ENCODE results near the gene KLF13.

KLF13 gene

DNA sequence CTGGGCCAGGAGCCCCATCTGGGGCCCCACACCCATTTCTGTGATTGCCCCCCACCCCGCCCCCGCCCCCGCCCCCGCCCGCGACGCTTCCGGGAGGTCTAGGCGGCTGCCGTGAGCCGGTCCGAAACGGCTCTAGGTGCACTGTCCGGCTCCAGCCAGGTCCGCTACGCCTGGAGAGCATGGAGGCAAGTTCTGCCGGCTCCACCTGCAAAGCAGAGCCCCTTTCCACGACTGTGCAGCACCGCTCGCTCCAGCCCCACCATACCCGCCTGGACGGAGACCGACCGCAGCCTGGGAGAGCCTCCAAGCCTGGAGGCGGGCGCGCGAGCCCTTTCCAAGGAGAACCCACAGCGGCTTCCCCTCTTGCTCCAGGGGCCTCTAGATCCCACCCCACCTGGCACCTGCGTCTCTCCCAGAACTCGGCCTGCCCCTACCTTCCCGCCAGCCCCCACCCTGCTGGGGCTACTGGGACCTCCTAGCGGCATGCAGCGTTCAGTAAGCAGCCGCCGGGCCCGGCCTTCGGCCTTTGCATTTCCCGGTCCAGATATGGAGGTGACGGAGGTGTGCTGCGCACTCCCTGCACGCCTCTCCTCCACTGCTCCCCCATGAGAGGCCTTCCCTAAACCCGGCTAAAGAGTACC, 66.2 kb downstream of the KLF13 start:
- Mint-ChIP-seq H3K4me1 (peaks cover 55% of the 10 kb centered on the region), H3K36me3 (ENCODE audit: insufficient read depth) (peaks cover 9% of the 10 kb centered on the region), H3K27ac (ENCODE audit: low read depth) (peak overlapping the region; percentile 95), H3K4me3 (peak overlapping the region; percentile 95), H3K27me3 (no peaks in the 10 kb centered on the region), H3K9me3 (no peaks in the 10 kb centered on the region)
- peak; percentile 11 to 12 for DNase-seq (ENCODE audit: low spot score in 2 of 2)
- ATAC-seq (replicated peaks; ENCODE audit: extremely low read depth, poor library complexity, severe bottlenecking) = peak; percentile 13

GRCh38 chr15:31393444-31394091, 66.9 kb downstream of the KLF13 start:
- Mint-ChIP-seq H3K36me3 (ENCODE audit: insufficient read depth) (peaks cover 9% of the 10 kb centered on the region), H3K4me1 (peaks cover 57% of the 10 kb centered on the region)
- ATAC-seq (replicated peaks; ENCODE audit: extremely low read depth, poor library complexity, severe bottlenecking) = no peak

GRCh38 chr15:31396881-31397560, 70.4 kb downstream of the KLF13 start:
- DNase-seq (ENCODE audit: low spot score in 2 of 2) (peak in 1 of 2 donors; percentile 9), ATAC-seq (replicated peaks; ENCODE audit: extremely low read depth, poor library complexity, severe bottlenecking) (no peak)
- Mint-ChIP-seq H3K36me3 (ENCODE audit: insufficient read depth) (peaks cover 5% of the 10 kb centered on the region), H3K27ac (ENCODE audit: low read depth) (no peak overlapping the region), H3K4me1 (peaks cover 34% of the 10 kb centered on the region), H3K27me3 (no peaks in the 10 kb centered on the region), H3K4me3 (no peak overlapping the region), H3K9me3 (no peaks in the 10 kb centered on the region)

More at GRCh38 chr15:31393444-31394091, 66.9 kb downstream of the KLF13 start:
- H3K4me3 Mint-ChIP-seq = peak overlapping the region; percentile 95
- DNase-seq (ENCODE audit: low spot score in 2 of 2) = peak; percentile 9 to 13
- peak overlapping the region; percentile 95 for H3K27ac Mint-ChIP-seq (ENCODE audit: low read depth)
- H3K9me3 Mint-ChIP-seq = no peaks in the 10 kb centered on the region
- H3K27me3 Mint-ChIP-seq = no peaks in the 10 kb centered on the region

DNA sequence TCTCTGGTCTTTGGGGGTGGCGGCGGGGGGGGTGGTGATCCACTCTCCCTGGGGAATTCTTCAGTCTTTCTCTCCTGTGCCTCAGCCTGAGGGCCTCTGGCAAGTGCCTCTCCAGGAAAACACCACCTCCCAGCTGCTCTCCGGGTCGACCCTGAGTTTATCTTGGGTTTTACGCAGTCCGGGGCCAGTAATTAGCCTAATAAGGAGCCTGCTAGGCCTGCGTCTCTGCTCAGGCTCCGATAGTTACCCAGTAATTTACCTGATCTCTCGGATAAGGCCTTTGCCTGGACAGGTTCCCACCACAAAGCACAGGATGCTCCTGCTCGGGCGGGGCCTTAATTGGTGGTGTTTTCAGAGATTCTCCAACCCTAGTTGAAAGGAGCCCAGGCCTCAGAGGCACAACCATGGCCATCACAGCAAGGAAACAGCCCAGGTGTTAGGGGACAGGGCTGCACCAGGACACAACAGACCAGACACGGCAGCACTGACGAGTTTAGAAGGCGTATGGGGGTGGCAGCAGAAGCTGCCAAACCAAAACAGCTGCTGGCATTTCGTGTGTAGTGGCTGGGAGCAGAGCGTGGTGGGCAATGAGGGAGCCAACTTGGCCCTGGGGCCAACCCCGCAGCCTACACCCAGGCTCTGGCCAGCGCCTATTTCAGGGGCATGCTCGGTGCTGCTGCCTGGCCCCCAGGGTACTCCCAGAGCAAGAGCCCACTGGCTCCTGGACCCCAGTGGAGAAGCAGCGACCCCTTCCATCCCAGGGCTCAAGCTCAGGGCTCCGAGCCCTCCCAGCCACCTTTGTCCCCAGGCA, 71.4 kb downstream of the KLF13 start:
- Mint-ChIP-seq H3K36me3 (ENCODE audit: insufficient read depth) (peaks cover 1% of the 10 kb centered on the region), H3K4me1 (peaks cover 33% of the 10 kb centered on the region)

GRCh38 chr15:31398677-31399301, 72.2 kb downstream of the KLF13 start:
- DNase-seq (ENCODE audit: low spot score in 2 of 2) = peak in 1 of 2 donors; percentile 5
- Mint-ChIP-seq H3K9me3 (no peaks in the 10 kb centered on the region), H3K4me3 (no peak overlapping the region), H3K27ac (ENCODE audit: low read depth) (peak overlapping the region; percentile 69), H3K27me3 (no peaks in the 10 kb centered on the region), H3K4me1 (peaks cover 26% of the 10 kb centered on the region), H3K36me3 (ENCODE audit: insufficient read depth) (peaks cover 2% of the 10 kb centered on the region)
- ATAC-seq (replicated peaks; ENCODE audit: extremely low read depth, poor library complexity, severe bottlenecking) = no peak

More for the DNA sequence above, 71.4 kb downstream of the KLF13 start:
- Mint-ChIP-seq H3K27ac (ENCODE audit: low read depth) (no peak overlapping the region), H3K27me3 (no peaks in the 10 kb centered on the region), H3K9me3 (no peaks in the 10 kb centered on the region), H3K4me3 (no peak overlapping the region)
- ATAC-seq (replicated peaks; ENCODE audit: extremely low read depth, poor library complexity, severe bottlenecking) = no peak
- DNase-seq (ENCODE audit: low spot score in 2 of 2) = peak in 1 of 2 donors; percentile 5

DNA sequence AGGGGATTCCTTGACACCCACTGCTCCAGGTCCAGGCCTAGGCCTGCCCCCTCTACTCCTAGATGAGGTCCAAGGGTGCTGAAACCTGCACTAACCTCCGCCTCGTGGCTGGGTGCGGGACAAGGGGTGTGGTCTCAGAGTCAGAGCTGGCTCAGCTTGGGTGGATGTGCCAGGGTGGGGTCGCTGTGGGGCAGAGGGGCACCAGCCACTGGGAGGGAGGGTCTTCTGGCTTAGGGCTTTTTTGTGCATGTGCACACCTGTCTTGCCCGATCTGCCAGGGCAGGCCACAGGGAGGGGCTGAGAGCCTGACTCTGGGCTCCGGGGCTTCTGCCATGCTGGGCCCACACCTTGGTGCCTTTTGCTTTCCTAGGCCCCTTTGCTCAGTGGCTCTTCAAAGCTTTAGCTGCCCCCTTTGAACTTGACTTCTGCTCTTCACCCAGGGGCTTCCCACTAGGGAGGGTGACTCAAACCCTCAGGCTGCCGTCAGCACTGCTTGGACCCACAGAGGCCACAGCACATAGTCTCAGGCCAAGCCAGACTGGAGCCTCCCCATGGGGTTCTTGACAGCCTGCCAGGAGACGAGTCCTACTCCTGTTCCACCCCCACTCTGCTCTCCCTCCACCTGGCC, 73.0 kb downstream of the KLF13 start:
- peaks cover 24% of the 10 kb centered on the region for H3K4me1 Mint-ChIP-seq

GRCh38 chr15:31400222-31400927, 73.7 kb downstream of the KLF13 start:
- Mint-ChIP-seq H3K27me3 (no peaks in the 10 kb centered on the region), H3K9me3 (no peaks in the 10 kb centered on the region), H3K4me1 (peaks cover 28% of the 10 kb centered on the region), H3K36me3 (ENCODE audit: insufficient read depth) (peaks cover 5% of the 10 kb centered on the region), H3K4me3 (no peak overlapping the region), H3K27ac (ENCODE audit: low read depth) (peak overlapping the region; percentile 19)
- ATAC-seq (replicated peaks; ENCODE audit: extremely low read depth, poor library complexity, severe bottlenecking) (no peak), DNase-seq (ENCODE audit: low spot score in 2 of 2) (no peak)

More for the DNA sequence above, 73.0 kb downstream of the KLF13 start:
- no peak overlapping the region for H3K4me3 Mint-ChIP-seq
- no peaks in the 10 kb centered on the region for H3K9me3 Mint-ChIP-seq
- H3K27ac Mint-ChIP-seq (ENCODE audit: low read depth) = peak overlapping the region; percentile 69
- ATAC-seq (replicated peaks; ENCODE audit: extremely low read depth, poor library complexity, severe bottlenecking) = no peak
- peak in 1 of 2 donors; percentile 8 for DNase-seq (ENCODE audit: low spot score in 2 of 2)
- peaks cover 2% of the 10 kb centered on the region for H3K36me3 Mint-ChIP-seq (ENCODE audit: insufficient read depth)
- H3K27me3 Mint-ChIP-seq = no peaks in the 10 kb centered on the region

GRCh38 chr15:31401282-31401681, 74.6 kb downstream of the KLF13 start:
- Mint-ChIP-seq H3K9me3 (no peaks in the 10 kb centered on the region), H3K27me3 (no peaks in the 10 kb centered on the region), H3K4me3 (no peak overlapping the region), H3K27ac (ENCODE audit: low read depth) (no peak overlapping the region), H3K36me3 (ENCODE audit: insufficient read depth) (peaks cover 5% of the 10 kb centered on the region), H3K4me1 (peaks cover 20% of the 10 kb centered on the region)
- no peak for DNase-seq (ENCODE audit: low spot score in 2 of 2)
- ATAC-seq (replicated peaks; ENCODE audit: extremely low read depth, poor library complexity, severe bottlenecking) = no peak

DNA sequence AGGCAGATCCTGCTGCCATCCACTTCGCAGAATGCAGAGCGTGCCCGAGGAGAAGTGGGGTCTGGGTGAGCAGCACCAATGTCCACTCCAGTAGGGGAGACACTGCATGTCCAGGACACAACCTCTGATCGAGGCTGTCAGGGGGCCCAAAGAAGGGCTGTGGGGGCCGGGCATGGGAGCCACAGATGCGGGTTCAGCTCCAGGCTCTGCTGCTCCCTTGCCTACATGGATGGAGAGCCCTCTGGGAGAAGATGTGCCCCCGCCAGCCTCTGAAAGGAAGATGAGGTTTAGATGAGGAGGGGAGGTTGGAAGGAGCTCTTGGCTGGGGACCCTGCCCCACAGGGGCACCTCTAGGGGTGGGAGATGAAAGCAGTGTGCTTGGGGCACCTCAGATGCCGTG, 75.4 kb downstream of the KLF13 start:
- Mint-ChIP-seq H3K36me3 (ENCODE audit: insufficient read depth) (peaks cover 7% of the 10 kb centered on the region), H3K9me3 (no peaks in the 10 kb centered on the region), H3K27me3 (no peaks in the 10 kb centered on the region), H3K27ac (ENCODE audit: low read depth) (no peak overlapping the region), H3K4me1 (peaks cover 20% of the 10 kb centered on the region), H3K4me3 (no peak overlapping the region)
- no peak for ATAC-seq (replicated peaks; ENCODE audit: extremely low read depth, poor library complexity, severe bottlenecking)
- DNase-seq (ENCODE audit: low spot score in 2 of 2) = no peak

- Mint-ChIP-seq H3K4me3 (no peak overlapping the region), H3K4me1 (peaks cover 20% of the 10 kb centered on the region), H3K9me3 (no peaks in the 10 kb centered on the region), H3K36me3 (ENCODE audit: insufficient read depth) (peaks cover 7% of the 10 kb centered on the region), H3K27ac (ENCODE audit: low read depth) (no peak overlapping the region), H3K27me3 (no peaks in the 10 kb centered on the region)
- DNase-seq (ENCODE audit: low spot score in 2 of 2) = no peak
- no peak for ATAC-seq (replicated peaks; ENCODE audit: extremely low read depth, poor library complexity, severe bottlenecking)
Measured at GRCh38 chr15:31402511-31403056, 75.9 kb downstream of the KLF13 start.

GRCh38 chr15:31403096-31403495, 76.5 kb downstream of the KLF13 start:
- DNase-seq (ENCODE audit: low spot score in 2 of 2) (no peak), ATAC-seq (replicated peaks; ENCODE audit: extremely low read depth, poor library complexity, severe bottlenecking) (no peak)
- H3K4me1 Mint-ChIP-seq = peaks cover 16% of the 10 kb centered on the region
- H3K27me3 Mint-ChIP-seq = no peaks in the 10 kb centered on the region
- no peaks in the 10 kb centered on the region for H3K9me3 Mint-ChIP-seq
- H3K27ac Mint-ChIP-seq (ENCODE audit: low read depth) = no peak overlapping the region
- no peak overlapping the region for H3K4me3 Mint-ChIP-seq
- H3K36me3 Mint-ChIP-seq (ENCODE audit: insufficient read depth) = peaks cover 7% of the 10 kb centered on the region
